Measurements from ENCODE around the gene SLCO2B1. TPM values are rescaled to one million over a fixed set of nuclear protein-coding genes. Genes with fewer than 3 reads are reported as not detected.

The SLCO2B1 gene
- total RNA-seq, 1 experiment from 2014 or later, result not detected

DNA sequence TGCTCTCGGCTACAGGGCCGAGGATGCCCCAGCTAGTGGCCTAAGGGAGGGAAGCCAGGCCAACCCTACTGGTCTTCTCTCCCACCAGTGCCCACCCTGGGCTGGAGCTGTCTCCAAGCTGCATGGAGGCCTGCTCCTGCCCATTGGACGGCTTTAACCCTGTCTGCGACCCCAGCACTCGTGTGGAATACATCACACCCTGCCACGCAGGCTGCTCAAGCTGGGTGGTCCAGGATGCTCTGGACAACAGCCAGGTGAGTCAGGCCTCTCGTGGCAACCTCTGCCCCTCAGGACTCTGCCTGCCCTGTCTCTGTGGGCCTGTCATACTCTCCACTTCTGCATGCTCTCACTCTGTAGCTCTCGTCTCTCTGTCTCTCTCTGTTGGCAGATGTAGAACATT lies 45.5 kb downstream of the SLCO2B1 start:
- Histone ChIP-seq H2BK20ac (ENCODE audit: low read depth, low read length, poor library complexity, severe bottlenecking) (no peak overlapping the region), H3K9me3 (ENCODE audit: control insufficient read depth, low read depth, low read length) (no peaks in the 10 kb centered on the region), H3K27me3 (ENCODE audit: insufficient read depth, low read length) (no peaks in the 10 kb centered on the region), H3K23me2 (ENCODE audit: insufficient read length, low read depth, low read length, poor library complexity, severe bottlenecking) (no peaks in the 10 kb centered on the region), H3K4me1 (ENCODE audit: insufficient read depth, low read length) (peaks cover 2% of the 10 kb centered on the region), H4K20me1 (ENCODE audit: control insufficient read depth, insufficient read depth, insufficient read length) (no peaks in the 10 kb centered on the region), H3K79me1 (ENCODE audit: insufficient read depth, low read depth, low read length, poor library complexity, severe bottlenecking) (no peaks in the 10 kb centered on the region), H4K91ac (ENCODE audit: insufficient read length, low read depth, low read length) (no peak overlapping the region), H2BK15ac (ENCODE audit: low read depth, low read length) (no peak overlapping the region), H4K8ac (replicated peaks; ENCODE audit: insufficient read length, low read depth, low read length) (no peak overlapping the region), H3T11ph (ENCODE audit: low read length) (no peak overlapping the region), H3K56ac (ENCODE audit: insufficient read length, low read depth, low read length) (no peak overlapping the region), H3K18ac (ENCODE audit: insufficient read length, low read depth, low read length) (no peak overlapping the region), H3K9ac (ENCODE audit: extremely low read depth, insufficient read length, low read length) (no peak overlapping the region), H3K23ac (ENCODE audit: insufficient read length, low read depth, low read length) (no peak overlapping the region), H2AFZ (ENCODE audit: low read length) (no peak overlapping the region), H3K27ac (ENCODE audit: insufficient read length, low read depth, low read length) (no peak overlapping the region), H2AK5ac (ENCODE audit: insufficient read length, low read length) (no peak overlapping the region), H2BK12ac (ENCODE audit: insufficient read length, low read depth, low read length) (no peak overlapping the region), H4K5ac (ENCODE audit: insufficient read length, low read depth, low read length) (no peak overlapping the region), H2BK120ac (ENCODE audit: low read depth, low read length, poor library complexity, severe bottlenecking) (no peak overlapping the region), H3K4me2 (ENCODE audit: insufficient read depth, insufficient read length, low read length) (no peak overlapping the region), H3K14ac (ENCODE audit: insufficient read depth, low read length) (no peak overlapping the region), H2BK5ac (ENCODE audit: insufficient read length, low read length) (no peak overlapping the region), H3K79me2 (ENCODE audit: insufficient read depth, low read length) (no peaks in the 10 kb centered on the region), H3K4ac (ENCODE audit: low read depth, low read length) (no peak overlapping the region)
- DNase-seq, result no peak
- TF ChIP-seq, protein P1, sequence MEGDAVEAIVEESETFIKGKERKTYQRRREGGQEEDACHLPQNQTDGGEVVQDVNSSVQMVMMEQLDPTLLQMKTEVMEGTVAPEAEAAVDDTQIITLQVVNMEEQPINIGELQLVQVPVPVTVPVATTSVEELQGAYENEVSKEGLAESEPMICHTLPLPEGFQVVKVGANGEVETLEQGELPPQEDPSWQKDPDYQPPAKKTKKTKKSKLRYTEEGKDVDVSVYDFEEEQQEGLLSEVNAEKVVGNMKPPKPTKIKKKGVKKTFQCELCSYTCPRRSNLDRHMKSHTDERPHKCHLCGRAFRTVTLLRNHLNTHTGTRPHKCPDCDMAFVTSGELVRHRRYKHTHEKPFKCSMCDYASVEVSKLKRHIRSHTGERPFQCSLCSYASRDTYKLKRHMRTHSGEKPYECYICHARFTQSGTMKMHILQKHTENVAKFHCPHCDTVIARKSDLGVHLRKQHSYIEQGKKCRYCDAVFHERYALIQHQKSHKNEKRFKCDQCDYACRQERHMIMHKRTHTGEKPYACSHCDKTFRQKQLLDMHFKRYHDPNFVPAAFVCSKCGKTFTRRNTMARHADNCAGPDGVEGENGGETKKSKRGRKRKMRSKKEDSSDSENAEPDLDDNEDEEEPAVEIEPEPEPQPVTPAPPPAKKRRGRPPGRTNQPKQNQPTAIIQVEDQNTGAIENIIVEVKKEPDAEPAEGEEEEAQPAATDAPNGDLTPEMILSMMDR (conservative IDR thresholded peaks at IDR 0.05), result no peak
- no peak overlapping the region; a peak in 1 of 5 replicates for H3K4me3 Mint-ChIP-seq
- WGBS (ENCODE audit: extremely low coverage, insufficient read length, low lambda C conversion rate), result no CpG with 5 or more reads among the region's 8 CpGs
- no peak overlapping the region for H3K27ac Mint-ChIP-seq
- H3K9me3 Mint-ChIP-seq, result no peaks in the 10 kb centered on the region
- no peaks in the 10 kb centered on the region for H3K36me3 Mint-ChIP-seq (ENCODE audit: insufficient read depth in 1 of 3, low read depth in 3 of 3)
- H3K27me3 Mint-ChIP-seq (ENCODE audit: low read depth), result no peaks in the 10 kb centered on the region; the same call in 1 of the 2 replicates
- peaks cover 28 to 33% of the 10 kb centered on the region in 2 experiments for H3K4me1 Mint-ChIP-seq

Data from H9 (cell line).